GM12865 (cell line): ENCODE measurements around the gene VPS4A.
"Not testable (repeated sequence)": the region's sequence is repeated elsewhere in the genome, so short reads cannot be mapped to it uniquely, and the experiment has no call there.

Experiments used
- DNase-seq: peaks from one replicate; pipeline ENCODE4 v3.0.0; 2010; ENCODE audit warnings: low read depth
- H3K4me3 ChIP-seq: 2 replicates; pipeline ENCODE4 v1.5.1; 2011; ENCODE audit warnings: mild to moderate bottlenecking, low read depth, low read length, control low read depth
- CTCF ChIP-seq: IDR thresholded peaks from 2 replicates; pipeline ENCODE4 v1.5.1; 2011; ENCODE audit warnings: low read length, control low read depth, low read depth, inconsistent platforms; ENCODE audit not compliant: insufficient read depth; ENCODE audit errors: missing control alignments

The VPS4A gene

GRCh38 chr16:69348222-69348621 is 37.1 kb downstream of the VPS4A start:
- TF ChIP-seq CTCF = no peak
- no peak for DNase-seq
- H3K4me3 ChIP-seq = no peak overlapping the region

GRCh38 chr16:69349536-69349935 is 38.4 kb downstream of the VPS4A start:
- no peak for DNase-seq
- TF ChIP-seq CTCF = no peak
- H3K4me3 ChIP-seq = no peak overlapping the region

GRCh38 chr16:69350536-69351133 is 39.5 kb downstream of the VPS4A start:
- DNase-seq = no peak
- no peak overlapping the region for H3K4me3 ChIP-seq
- TF ChIP-seq CTCF = no peak

GRCh38 chr16:69351309-69352027 is 40.3 kb downstream of the VPS4A start, which contains the start of gene TMED6:
TSS of gene TMED6 (minus strand) at chr16:69351786. CDS start at chr16:69351753, 33 bp downstream.
- DNase-seq = no peak
- H3K4me3 ChIP-seq = no peak within 1 kb of the TSS
- TF ChIP-seq CTCF = no peak

- not testable (repeated sequence) for H3K4me3 ChIP-seq, DNase-seq
Observed at GRCh38 chr16:69360070-69360469, 48.9 kb downstream of the VPS4A start.

DNA sequence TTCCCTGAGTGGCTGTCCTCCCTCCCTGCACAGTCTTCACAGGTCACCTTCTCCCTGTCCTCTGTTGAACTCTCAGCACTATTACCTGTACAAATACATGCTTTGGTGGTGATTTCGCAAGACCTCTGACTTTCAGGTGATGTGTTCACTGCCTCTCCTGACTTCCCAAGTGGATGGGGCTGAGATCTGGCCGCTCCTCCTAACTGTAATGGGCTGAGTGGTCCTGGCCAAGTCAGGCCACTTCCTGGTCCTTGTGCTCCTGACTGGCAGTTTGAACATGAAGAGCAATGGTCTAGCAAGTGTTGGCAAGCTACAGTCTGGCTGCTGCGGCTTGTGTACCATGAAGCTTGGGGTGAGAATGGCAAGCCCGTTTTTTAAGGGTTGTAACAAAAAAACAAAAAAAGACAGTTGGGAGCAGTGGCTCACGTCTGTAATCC is 52.1 kb downstream of the VPS4A start:
- DNase-seq = no peak
- H3K4me3 ChIP-seq = no peak overlapping the region
- no peak for TF ChIP-seq CTCF

GRCh38 chr16:69364088-69364487 is 52.9 kb downstream of the VPS4A start:
- DNase-seq = no peak
- no peak for TF ChIP-seq CTCF
- no peak overlapping the region for H3K4me3 ChIP-seq
